Fibroblast of lung (primary cell): ENCODE measurements around the gene PDK3. TPM values are rescaled to one million over a fixed set of nuclear protein-coding genes. Genes with fewer than 3 reads are reported as not detected.

ENCODE experiments used
- DNase-seq, 2 donors: peaks; one replicate each; pipeline versions ENCODE4 v3.0.0 to v3.0.0-alpha.2; 2010; ENCODE audit warnings: low read depth in 2 of 2
- H2AFZ ChIP-seq: 2 replicates; pipeline ENCODE4 v1.5.1; 2012; ENCODE audit warnings: low read length, control low read depth, inconsistent platforms
- H3K27ac ChIP-seq: 2 replicates; pipeline ENCODE4 v1.5.1; 2011; ENCODE audit warnings: low read length, control low read depth; ENCODE audit not compliant: insufficient read depth
- H3K27me3 ChIP-seq: 2 replicates; pipeline ENCODE4 v1.5.1; 2011; ENCODE audit warnings: mild to moderate bottlenecking, low read length; ENCODE audit not compliant: control insufficient read depth, insufficient read depth
- H3K36me3 ChIP-seq: 2 replicates; pipeline ENCODE4 v1.5.1; 2011; ENCODE audit warnings: low read length; ENCODE audit not compliant: control insufficient read depth, insufficient read depth
- H3K4me1 ChIP-seq: 2 replicates; pipeline ENCODE4 v1.5.1; 2011; ENCODE audit warnings: low read length; ENCODE audit not compliant: control insufficient read depth, insufficient read depth; ENCODE audit errors: extremely low read depth
- H3K4me2 ChIP-seq: 2 replicates; pipeline ENCODE4 v1.5.1; 2011; ENCODE audit warnings: low read length, control low read depth; ENCODE audit not compliant: insufficient read depth; ENCODE audit errors: extremely low read depth
- H3K4me3 ChIP-seq, 4 experiments: fragments of 200-600 bp in 1 of 4; sonication (generic) in 1 of 4; replicated peaks in 1 of 4; 2 replicates each; pipeline ENCODE4 v1.5.1; 2011 to 2016; ENCODE audit warnings: low read length in 4 of 4, low read depth in 3 of 4, mild to moderate bottlenecking in 3 of 4, control low read depth in 2 of 4, inconsistent platforms in 1 of 4, mixed read lengths in 1 of 4; ENCODE audit not compliant: insufficient read depth in 1 of 4; ENCODE audit errors: control extremely low read depth in 1 of 4
- H3K79me2 ChIP-seq: 2 replicates; pipeline ENCODE4 v1.5.1; 2012; ENCODE audit warnings: mild to moderate bottlenecking, low read length, inconsistent platforms; ENCODE audit not compliant: control insufficient read depth, insufficient read depth
- H3K9ac ChIP-seq: 2 replicates; pipeline ENCODE4 v1.5.1; 2011; ENCODE audit warnings: mild to moderate bottlenecking, low read length, control low read depth; ENCODE audit not compliant: insufficient read depth
- H3K9me3 ChIP-seq: 2 replicates; pipeline ENCODE4 v1.5.1; 2012; ENCODE audit warnings: low read depth, low read length; ENCODE audit not compliant: control insufficient read depth, insufficient read depth
- H4K20me1 ChIP-seq: 2 replicates; pipeline ENCODE4 v1.5.1; 2011; ENCODE audit warnings: low read length; ENCODE audit not compliant: control insufficient read depth, insufficient read depth; ENCODE audit errors: extremely low read depth
- EZH2 ChIP-seq: IDR thresholded peaks from 2 replicates; pipeline ENCODE4 v1.5.1; 2012; ENCODE audit warnings: low read length, control low read depth, mild to moderate bottlenecking; ENCODE audit errors: missing control alignments
- polyA plus RNA-seq, 2 donors: library from polyadenylated mRNA; depleted of rRNA in 1 of 2; stranded (reverse) in 1 of 2; unstranded in 1 of 2; fragments of >200 nt; gene quantifications; 2 replicates each; pipeline ENCODE4 v1.2.1, GENCODE V29; 2011 to 2012; ENCODE audit warnings: missing spikeins in 1 of 2
- total RNA-seq: library from RNA; depleted of rRNA; stranded (reverse); fragments of >200 nt; gene quantifications from 2 replicates; pipeline ENCODE4 v1.2.1, GENCODE V29; 2014
- TF ChIP-seq, protein P1 (sequence below), 2 donors: IDR thresholded peaks in 1 of 2; conservative IDR thresholded peaks in 1 of 2; 1 replicate in 1 of 2; 2 replicates in 1 of 2; pipeline ENCODE4 v1.5.1; 2011 to 2012; ENCODE audit warnings: low read length in 2 of 2, control low read depth in 1 of 2, inconsistent platforms in 1 of 2, low read depth in 1 of 2, mild to moderate bottlenecking in 1 of 2

Gene PDK3
- total and polyA plus RNA-seq, 2 donors (not counting 1 experiment from before 2014, with no cell fraction given): 2.8 to 4.2 TPM

GRCh38 chrX:24563291-24564010, 98.4 kb downstream of the PDK3 start:
- Histone ChIP-seq H3K4me2 (no peak overlapping the region), H3K9ac (no peak overlapping the region), H3K36me3 (no peaks in the 10 kb centered on the region), H4K20me1 (no peaks in the 10 kb centered on the region), H3K79me2 (no peaks in the 10 kb centered on the region), H3K4me3 (no peak overlapping the region), H3K4me1 (no peaks in the 10 kb centered on the region), H3K27ac (no peak overlapping the region), H2AFZ (no peak overlapping the region), H3K27me3 (no peaks in the 10 kb centered on the region), H3K9me3 (no peaks in the 10 kb centered on the region)
- no peak for DNase-seq
- TF ChIP-seq, protein P1, sequence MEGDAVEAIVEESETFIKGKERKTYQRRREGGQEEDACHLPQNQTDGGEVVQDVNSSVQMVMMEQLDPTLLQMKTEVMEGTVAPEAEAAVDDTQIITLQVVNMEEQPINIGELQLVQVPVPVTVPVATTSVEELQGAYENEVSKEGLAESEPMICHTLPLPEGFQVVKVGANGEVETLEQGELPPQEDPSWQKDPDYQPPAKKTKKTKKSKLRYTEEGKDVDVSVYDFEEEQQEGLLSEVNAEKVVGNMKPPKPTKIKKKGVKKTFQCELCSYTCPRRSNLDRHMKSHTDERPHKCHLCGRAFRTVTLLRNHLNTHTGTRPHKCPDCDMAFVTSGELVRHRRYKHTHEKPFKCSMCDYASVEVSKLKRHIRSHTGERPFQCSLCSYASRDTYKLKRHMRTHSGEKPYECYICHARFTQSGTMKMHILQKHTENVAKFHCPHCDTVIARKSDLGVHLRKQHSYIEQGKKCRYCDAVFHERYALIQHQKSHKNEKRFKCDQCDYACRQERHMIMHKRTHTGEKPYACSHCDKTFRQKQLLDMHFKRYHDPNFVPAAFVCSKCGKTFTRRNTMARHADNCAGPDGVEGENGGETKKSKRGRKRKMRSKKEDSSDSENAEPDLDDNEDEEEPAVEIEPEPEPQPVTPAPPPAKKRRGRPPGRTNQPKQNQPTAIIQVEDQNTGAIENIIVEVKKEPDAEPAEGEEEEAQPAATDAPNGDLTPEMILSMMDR (conservative IDR thresholded peaks at IDR 0.05 in 1 of 2, IDR thresholded peaks at IDR 0.05 in 1 of 2; ENCODE audit: low read depth in 1 of 2, low read length in 2 of 2): no peak
- no peak for TF ChIP-seq EZH2

DNA sequence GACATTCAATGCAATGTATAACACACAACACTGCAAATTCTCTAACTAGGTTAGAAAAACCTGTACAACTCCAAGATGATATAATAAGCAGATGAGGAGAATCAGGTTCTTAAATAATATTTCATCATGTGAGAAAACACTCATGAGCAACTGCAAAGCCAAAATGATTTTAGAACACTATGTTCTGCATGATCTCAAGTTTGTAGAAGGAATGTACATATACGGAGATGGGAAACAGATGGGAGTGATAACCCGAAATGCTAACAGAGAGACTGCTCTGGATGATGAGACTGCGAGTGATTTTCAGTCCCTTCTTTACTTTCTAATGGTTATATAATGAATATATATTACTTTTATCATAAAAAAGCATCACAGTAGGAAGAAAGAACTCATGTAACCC, 101.2 kb downstream of the PDK3 start:
- no peak for DNase-seq

DNA sequence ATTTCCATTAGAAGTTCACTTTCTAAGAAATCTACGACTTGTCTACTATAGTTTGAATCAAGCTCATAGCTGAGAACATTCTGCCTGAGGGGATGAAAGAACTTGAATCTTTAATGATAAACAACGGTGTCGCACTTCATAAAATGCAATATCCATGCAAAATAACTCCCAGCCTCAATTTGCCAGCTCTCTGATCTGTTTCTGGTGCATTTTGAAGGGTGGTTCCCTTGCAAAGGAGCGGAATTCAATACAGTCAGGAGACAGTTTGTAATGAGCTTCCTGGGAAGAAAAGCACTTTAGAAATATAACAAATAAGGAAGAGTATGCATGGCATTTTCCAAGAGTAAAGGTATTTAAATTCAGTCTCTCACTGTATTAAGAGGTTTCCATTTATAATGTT, 102.1 kb downstream of the PDK3 start:
- Histone ChIP-seq H3K4me2 (no peak overlapping the region), H3K79me2 (no peaks in the 10 kb centered on the region), H3K9me3 (no peaks in the 10 kb centered on the region), H3K27me3 (no peaks in the 10 kb centered on the region), H3K36me3 (no peaks in the 10 kb centered on the region), H2AFZ (no peak overlapping the region), H3K4me3 (no peak overlapping the region), H3K27ac (no peak overlapping the region), H3K4me1 (no peaks in the 10 kb centered on the region), H3K9ac (no peak overlapping the region), H4K20me1 (no peaks in the 10 kb centered on the region)
- DNase-seq: no peak
- no peak for TF ChIP-seq EZH2
- TF ChIP-seq, protein P1 (conservative IDR thresholded peaks at IDR 0.05 in 1 of 2, IDR thresholded peaks at IDR 0.05 in 1 of 2; ENCODE audit: low read depth in 1 of 2, low read length in 2 of 2): no peak

More for the DNA sequence above, 101.2 kb downstream of the PDK3 start:
- Histone ChIP-seq H3K36me3 (no peaks in the 10 kb centered on the region), H4K20me1 (no peaks in the 10 kb centered on the region), H3K4me1 (no peaks in the 10 kb centered on the region), H3K4me3 (no peak overlapping the region), H3K9me3 (no peaks in the 10 kb centered on the region), H3K4me2 (no peak overlapping the region), H3K27ac (no peak overlapping the region), H3K9ac (no peak overlapping the region), H2AFZ (no peak overlapping the region), H3K27me3 (no peaks in the 10 kb centered on the region), H3K79me2 (no peaks in the 10 kb centered on the region)
- no peak for TF ChIP-seq EZH2
- TF ChIP-seq, protein P1 (conservative IDR thresholded peaks at IDR 0.05 in 1 of 2, IDR thresholded peaks at IDR 0.05 in 1 of 2; ENCODE audit: low read depth in 1 of 2, low read length in 2 of 2): no peak
